Neutrophil (primary cell): ENCODE data around the gene PARP15.

ENCODE experiments used
- H3K27ac ChIP-seq: fragments of 200-600 bp; sonication (generic); 2 replicates; pipeline ENCODE4 v1.5.1; 2016; ENCODE audit warnings: mild to moderate bottlenecking, moderate library complexity
- H3K27me3 ChIP-seq: fragments of 200-600 bp; sonication (generic); 2 replicates; pipeline ENCODE4 v1.6.0; 2016; ENCODE audit warnings: mild to moderate bottlenecking
- H3K36me3 ChIP-seq: fragments of 200-600 bp; sonication (generic); 2 replicates; pipeline ENCODE4 v1.5.1; 2017
- H3K4me1 ChIP-seq, 2 experiments: fragments of 200-600 bp in 1 of 2; sonication (generic) in 1 of 2; 1 replicate in 1 of 2; 2 replicates in 1 of 2; pipeline versions ENCODE4 v1.5.1 to v1.6.1; 2013 to 2016; ENCODE audit warnings: low read depth in 1 of 2, low read length in 1 of 2, mild to moderate bottlenecking in 1 of 2, moderate library complexity in 1 of 2; ENCODE audit not compliant: control insufficient read depth in 1 of 2, insufficient read depth in 1 of 2
- H3K4me3 ChIP-seq, 2 experiments: fragments of 200-600 bp in 1 of 2; sonication (generic) in 1 of 2; 1 replicate in 1 of 2; 2 replicates in 1 of 2; pipeline ENCODE4 v1.5.1; 2013 to 2016; ENCODE audit warnings: low read depth in 1 of 2, low read length in 1 of 2, mild to moderate bottlenecking in 1 of 2, moderate library complexity in 1 of 2
- H3K9me3 ChIP-seq: fragments of 200-600 bp; sonication (generic); 2 replicates; pipeline ENCODE4 v1.5.1; 2016
- CTCF ChIP-seq: fragments of 200-600 bp; sonication (generic); IDR thresholded peaks from 2 replicates; pipeline ENCODE4 v1.5.1; 2016; ENCODE audit warnings: antibody characterized with exemption

The PARP15 gene

GRCh38 chr3:122577409-122578031 is at the start of gene PARP15:
Gene PARP15 (plus strand): TSS chr3:122577650. CDS start chr3:122577668, 18 bp downstream.
- TF ChIP-seq CTCF = no peak
- H3K4me1 ChIP-seq = peaks cover 7 to 11% of the 10 kb centered on the region in 2 experiments
- peaks cover 29% of the 10 kb centered on the region for H3K36me3 ChIP-seq
- no peak within 1 kb of the TSS for H3K27ac ChIP-seq
- H3K4me3 ChIP-seq = peak within 1 kb of the TSS; percentile 40 to 47
- peaks cover 29% of the 10 kb centered on the region for H3K27me3 ChIP-seq
- no peaks in the 10 kb centered on the region for H3K9me3 ChIP-seq

- H3K27me3 ChIP-seq = no peaks in the 10 kb centered on the region
- H3K36me3 ChIP-seq = peaks cover 75% of the 10 kb centered on the region
- peaks cover 10 to 11% of the 10 kb centered on the region in 2 experiments for H3K4me1 ChIP-seq
- no peak overlapping the region for H3K27ac ChIP-seq
- no peak for TF ChIP-seq CTCF
- no peaks in the 10 kb centered on the region for H3K9me3 ChIP-seq
- H3K4me3 ChIP-seq = no peak overlapping the region
Measured at GRCh38 chr3:122530164-122530563, 47.3 kb upstream of the PARP15 start.

- TF ChIP-seq CTCF = no peak
- H3K36me3 ChIP-seq = peaks cover 77% of the 10 kb centered on the region
- H3K27me3 ChIP-seq = no peaks in the 10 kb centered on the region
- peaks cover 12 to 21% of the 10 kb centered on the region in 2 experiments for H3K4me1 ChIP-seq
- H3K9me3 ChIP-seq = no peaks in the 10 kb centered on the region
- peak overlapping the region; percentile 37 for H3K27ac ChIP-seq
- no peak overlapping the region for H3K4me3 ChIP-seq
Measured at GRCh38 chr3:122533480-122533879, 44.0 kb upstream of the PARP15 start.

GRCh38 chr3:122533931-122534334 is 43.5 kb upstream of the PARP15 start:
- H3K4me3 ChIP-seq = no peak overlapping the region
- H3K4me1 ChIP-seq = peaks cover 16 to 25% of the 10 kb centered on the region in 2 experiments
- no peak for TF ChIP-seq CTCF
- H3K27me3 ChIP-seq = no peaks in the 10 kb centered on the region
- no peaks in the 10 kb centered on the region for H3K9me3 ChIP-seq
- H3K36me3 ChIP-seq = peaks cover 77% of the 10 kb centered on the region
- H3K27ac ChIP-seq = peak overlapping the region; percentile 37

GRCh38 chr3:122535964-122536631 is 41.4 kb upstream of the PARP15 start:
- no peaks in the 10 kb centered on the region for H3K9me3 ChIP-seq
- H3K27ac ChIP-seq = no peak overlapping the region
- H3K36me3 ChIP-seq = peaks cover 83% of the 10 kb centered on the region
- TF ChIP-seq CTCF = no peak
- H3K4me3 ChIP-seq = no peak overlapping the region
- H3K27me3 ChIP-seq = no peaks in the 10 kb centered on the region
- peaks cover 20 to 29% of the 10 kb centered on the region in 2 experiments for H3K4me1 ChIP-seq
